GM12878 (cell line): ENCODE data around the gene SCYGR1. TPM values are rescaled to one million over a fixed set of nuclear protein-coding genes. Genes with fewer than 3 reads are reported as not detected.

ENCODE experiments used
- polyA plus RNA-seq, 11 experiments: library from polyadenylated mRNA; depleted of rRNA in 4 of 11; unstranded in 6 of 11; stranded (reverse) in 5 of 11; fragments of >200 nt; fragmentation: Nextera tagmentation in 4 of 11; fragmentation: Illumina TruSeq in 1 of 11; extraction: Ambion mirVana in 4 of 11; extraction: Trizol in 1 of 11; gene quantifications; 1 replicate in 1 of 11; 2 replicates in 10 of 11; pipeline versions ENCODE4 v1.2.1 to v1.2.3, GENCODE V29; 2011 to 2016; ENCODE audit warnings: inconsistent platforms in 2 of 11, missing spikeins in 2 of 11, low read depth in 1 of 11
- total RNA-seq, 4 experiments: library from RNA; depleted of rRNA in 3 of 4; stranded (reverse); fragments of >200 nt in 3 of 4; fragmentation: Illumina TruSeq in 1 of 4; extraction: Trizol in 1 of 4; gene quantifications; 2 replicates each; pipeline versions ENCODE4 v1.2.1 to v1.2.3, GENCODE V29; 2013 to 2021

SCYGR1 gene
- total and polyA plus RNA-seq, 10 of the 15 experiments (the other 5 are each of a cell fraction or from before 2014, with no cell fraction given): not detected

Other genes with a start within 250 kb of the SCYGR1 start
Only the 7 nearest of the 8 such genes appear.
- gene COL4A4, start 223.7 kb downstream of the SCYGR1 start, total RNA-seq (2014; rRNA removed): 2.4 and 2.5 TPM in 2 replicates
- 2.0 and 2.6 TPM in 2 replicates for gene COL4A4, start 223.7 kb downstream of the SCYGR1 start, total RNA-seq (2014; rRNA removed; fragmentation: Illumina TruSeq; extraction: Trizol)
- 3.4 and 4.0 TPM in 2 replicates for gene COL4A4, start 223.7 kb downstream of the SCYGR1 start, total RNA-seq (2021)
- 0.19 and 0.26 TPM in 2 replicates for gene COL4A4, start 223.7 kb downstream of the SCYGR1 start, polyA plus RNA-seq (2011; rRNA removed)
- gene COL4A4, start 223.7 kb downstream of the SCYGR1 start, polyA plus RNA-seq (2014; fragmentation: Illumina TruSeq; extraction: Trizol): 2.3 and 2.4 TPM in 2 replicates
- gene COL4A4, start 223.7 kb downstream of the SCYGR1 start, polyA plus RNA-seq (2014; fragmentation: Nextera tagmentation; extraction: Ambion mirVana): under 1 TPM; 0.42 to 0.48 TPM
- 1.9 TPM in 2 replicates for gene COL4A4, start 223.7 kb downstream of the SCYGR1 start, polyA plus RNA-seq (2014; rRNA removed)
- gene COL4A4, start 223.7 kb downstream of the SCYGR1 start, polyA plus RNA-seq (2016; fragmentation: Nextera tagmentation; extraction: Ambion mirVana): 1 to 10 TPM; 2.2 to 2.7 TPM
- gene COL4A3, start 223.3 kb downstream of the SCYGR1 start, total RNA-seq (2014; rRNA removed): 7.9 and 11.6 TPM in 2 replicates
- 7.3 and 8.0 TPM in 2 replicates for gene COL4A3, start 223.3 kb downstream of the SCYGR1 start, total RNA-seq (2014; rRNA removed; fragmentation: Illumina TruSeq; extraction: Trizol)
- 4.3 and 5.3 TPM in 2 replicates for gene COL4A3, start 223.3 kb downstream of the SCYGR1 start, total RNA-seq (2021)
- 0.33 and 0.34 TPM in 2 replicates for gene COL4A3, start 223.3 kb downstream of the SCYGR1 start, polyA plus RNA-seq (2011; rRNA removed)
- 6.7 and 7.6 TPM in 2 replicates for gene COL4A3, start 223.3 kb downstream of the SCYGR1 start, polyA plus RNA-seq (2014; fragmentation: Illumina TruSeq; extraction: Trizol)
- 1 to 10 TPM in 1 of 2 experiments, under 1 TPM in 1; 0.68 to 1.3 TPM for gene COL4A3, start 223.3 kb downstream of the SCYGR1 start, polyA plus RNA-seq (2014; fragmentation: Nextera tagmentation; extraction: Ambion mirVana)
- 7.3 and 10.5 TPM in 2 replicates for gene COL4A3, start 223.3 kb downstream of the SCYGR1 start, polyA plus RNA-seq (2014; rRNA removed)
- gene COL4A3, start 223.3 kb downstream of the SCYGR1 start, polyA plus RNA-seq (2016; fragmentation: Nextera tagmentation; extraction: Ambion mirVana): 1 to 10 TPM; 2.1 to 2.4 TPM
- gene MFF, start 62.7 kb downstream of the SCYGR1 start, total RNA-seq (2014; rRNA removed): 120 and 128 TPM in 2 replicates
- gene MFF, start 62.7 kb downstream of the SCYGR1 start, total RNA-seq (2014; rRNA removed; fragmentation: Illumina TruSeq; extraction: Trizol): 107 and 110 TPM in 2 replicates
- 68.5 and 72.1 TPM in 2 replicates for gene MFF, start 62.7 kb downstream of the SCYGR1 start, total RNA-seq (2021)
- 108 and 143 TPM in 2 replicates for gene MFF, start 62.7 kb downstream of the SCYGR1 start, polyA plus RNA-seq (2011; rRNA removed)
- gene MFF, start 62.7 kb downstream of the SCYGR1 start, polyA plus RNA-seq (2014; fragmentation: Illumina TruSeq; extraction: Trizol): 95.0 and 109 TPM in 2 replicates
- 10 to 100 TPM; 19.6 to 35.0 TPM for gene MFF, start 62.7 kb downstream of the SCYGR1 start, polyA plus RNA-seq (2014; fragmentation: Nextera tagmentation; extraction: Ambion mirVana)
- 102 and 103 TPM in 2 replicates for gene MFF, start 62.7 kb downstream of the SCYGR1 start, polyA plus RNA-seq (2014; rRNA removed)
- gene MFF, start 62.7 kb downstream of the SCYGR1 start, polyA plus RNA-seq (2016; fragmentation: Nextera tagmentation; extraction: Ambion mirVana): 100 to 1,000 TPM; 128 to 131 TPM
- not detected in 2 replicates for gene TM4SF20, start 8.6 kb downstream of the SCYGR1 start, total RNA-seq (2014; rRNA removed)
- not detected in 2 replicates for gene TM4SF20, start 8.6 kb downstream of the SCYGR1 start, total RNA-seq (2014; rRNA removed; fragmentation: Illumina TruSeq; extraction: Trizol)
- gene TM4SF20, start 8.6 kb downstream of the SCYGR1 start, total RNA-seq (2021): not detected in 2 replicates
- gene TM4SF20, start 8.6 kb downstream of the SCYGR1 start, polyA plus RNA-seq (2011; rRNA removed): 0.03 TPM in 1 of 2 replicates, not detected in the other
- gene TM4SF20, start 8.6 kb downstream of the SCYGR1 start, polyA plus RNA-seq (2014; fragmentation: Illumina TruSeq; extraction: Trizol): not detected in 2 replicates
- gene TM4SF20, start 8.6 kb downstream of the SCYGR1 start, polyA plus RNA-seq (2014; fragmentation: Nextera tagmentation; extraction: Ambion mirVana): under 1 TPM in 1 of 2 experiments, not detected in 1; 0.04 TPM
- not detected in 2 replicates for gene TM4SF20, start 8.6 kb downstream of the SCYGR1 start, polyA plus RNA-seq (2014; rRNA removed)
- gene TM4SF20, start 8.6 kb downstream of the SCYGR1 start, polyA plus RNA-seq (2016; fragmentation: Nextera tagmentation; extraction: Ambion mirVana): under 1 TPM in 1 of 2 experiments, not detected in 1; 0.07 TPM
- gene AGFG1, start 84.2 kb upstream of the SCYGR1 start, total RNA-seq (2014; rRNA removed): 97.1 and 100 TPM in 2 replicates
- 78.2 and 80.7 TPM in 2 replicates for gene AGFG1, start 84.2 kb upstream of the SCYGR1 start, total RNA-seq (2014; rRNA removed; fragmentation: Illumina TruSeq; extraction: Trizol)
- 108 and 113 TPM in 2 replicates for gene AGFG1, start 84.2 kb upstream of the SCYGR1 start, total RNA-seq (2021)
- 228 and 243 TPM in 2 replicates for gene AGFG1, start 84.2 kb upstream of the SCYGR1 start, polyA plus RNA-seq (2011; rRNA removed)
- gene AGFG1, start 84.2 kb upstream of the SCYGR1 start, polyA plus RNA-seq (2014; fragmentation: Illumina TruSeq; extraction: Trizol): 78.4 and 96.3 TPM in 2 replicates
- 10 to 100 TPM; 28.6 to 53.2 TPM for gene AGFG1, start 84.2 kb upstream of the SCYGR1 start, polyA plus RNA-seq (2014; fragmentation: Nextera tagmentation; extraction: Ambion mirVana)
- gene AGFG1, start 84.2 kb upstream of the SCYGR1 start, polyA plus RNA-seq (2014; rRNA removed): 76.3 and 82.7 TPM in 2 replicates
- gene AGFG1, start 84.2 kb upstream of the SCYGR1 start, polyA plus RNA-seq (2016; fragmentation: Nextera tagmentation; extraction: Ambion mirVana): 1 to 10 TPM; 7.3 to 8.8 TPM
- not detected in 2 replicates for gene SCYGR2, start 210.9 kb upstream of the SCYGR1 start, total RNA-seq (2014; rRNA removed)
- not detected in 2 replicates for gene SCYGR2, start 210.9 kb upstream of the SCYGR1 start, total RNA-seq (2014; rRNA removed; fragmentation: Illumina TruSeq; extraction: Trizol)
- gene SCYGR2, start 210.9 kb upstream of the SCYGR1 start, total RNA-seq (2021): not detected in 2 replicates
- gene SCYGR2, start 210.9 kb upstream of the SCYGR1 start, polyA plus RNA-seq (2011; rRNA removed): not detected in 2 replicates
- not detected in 2 replicates for gene SCYGR2, start 210.9 kb upstream of the SCYGR1 start, polyA plus RNA-seq (2014; fragmentation: Illumina TruSeq; extraction: Trizol)
- gene SCYGR2, start 210.9 kb upstream of the SCYGR1 start, polyA plus RNA-seq (2014; fragmentation: Nextera tagmentation; extraction: Ambion mirVana): not detected
- gene SCYGR2, start 210.9 kb upstream of the SCYGR1 start, polyA plus RNA-seq (2014; rRNA removed): not detected in 2 replicates
- not detected for gene SCYGR2, start 210.9 kb upstream of the SCYGR1 start, polyA plus RNA-seq (2016; fragmentation: Nextera tagmentation; extraction: Ambion mirVana)
- gene SCYGR3, start 226.9 kb upstream of the SCYGR1 start, total RNA-seq (2014; rRNA removed): not detected in 2 replicates
- not detected in 2 replicates for gene SCYGR3, start 226.9 kb upstream of the SCYGR1 start, total RNA-seq (2014; rRNA removed; fragmentation: Illumina TruSeq; extraction: Trizol)
- gene SCYGR3, start 226.9 kb upstream of the SCYGR1 start, total RNA-seq (2021): not detected in 2 replicates
- not detected in 2 replicates for gene SCYGR3, start 226.9 kb upstream of the SCYGR1 start, polyA plus RNA-seq (2011; rRNA removed)
- gene SCYGR3, start 226.9 kb upstream of the SCYGR1 start, polyA plus RNA-seq (2014; fragmentation: Illumina TruSeq; extraction: Trizol): not detected in 2 replicates
- gene SCYGR3, start 226.9 kb upstream of the SCYGR1 start, polyA plus RNA-seq (2014; fragmentation: Nextera tagmentation; extraction: Ambion mirVana): not detected
- not detected in 2 replicates for gene SCYGR3, start 226.9 kb upstream of the SCYGR1 start, polyA plus RNA-seq (2014; rRNA removed)
- not detected for gene SCYGR3, start 226.9 kb upstream of the SCYGR1 start, polyA plus RNA-seq (2016; fragmentation: Nextera tagmentation; extraction: Ambion mirVana)